Measurements from ENCODE around the gene ABCB1. TPM values are rescaled to one million over a fixed set of nuclear protein-coding genes. Genes with fewer than 3 reads are reported as not detected.

The ABCB1 gene
- total and polyA plus RNA-seq, 2 of the 13 experiments (the other 11 are each of a cell fraction or from before 2014, with no cell fraction given) = 42.8 to 52.6 TPM

- H3K36me3 ChIP-seq (replicated peaks in 1 of 2; ENCODE audit: control insufficient read depth in 1 of 2, insufficient read depth in 2 of 2, low read length in 2 of 2) = 0 out of 5 replicates have a peak, but pooled peaks cover 0 to 8% of the 10 kb centered on the region in 2 experiments
- FAIRE-seq (no peak), ATAC-seq (peak; percentile 16; the same call in 2 of the 3 replicates), DNase-seq (ENCODE audit: low spot score) (no peak)
- no peaks in the 10 kb centered on the region; a peak in 1 of 5 replicates for H3K27me3 ChIP-seq (ENCODE audit: control insufficient read depth in 1 of 2, insufficient read depth in 2 of 2, low read length in 2 of 2)
- intact Hi-C loops (cut with micrococcal nuclease; ENCODE audit: unreplicated experiment) (loop anchor here (1.0 to 10.0 kb wide), 3 partner anchors 9 to 130 kb away; partner anchors contain the start of gene CROT), in situ Hi-C loops (cut with HindIII; ENCODE audit: extremely low pct_ligation_motif_present, low pct_unique_long_range_greater_than_20kb) (no loop called here)
- H3K4me2 ChIP-seq (ENCODE audit: low read depth, low read length) = peak overlapping the region; percentile 96
- peak overlapping the region; percentile 83 for H3K9ac ChIP-seq (ENCODE audit: insufficient read depth, low read depth, low read length)
- peak overlapping the region; percentile 70 to 81 (median 74) for H3K4me3 ChIP-seq (replicated peaks in 1 of 3; ENCODE audit: insufficient read depth in 1 of 3, low read depth in 2 of 3, low read length in 3 of 3)
- peaks cover 62% of the 10 kb centered on the region for H3K4me1 ChIP-seq (ENCODE audit: insufficient read depth, low read length)
- peak overlapping the region; percentile 74 for H3K27ac ChIP-seq (ENCODE audit: extremely low read length, insufficient read depth, low read length)
- H3K9me3 ChIP-seq (ENCODE audit: low read length) = no peaks in the 10 kb centered on the region
- H3K79me2 ChIP-seq (ENCODE audit: insufficient read depth, low read length) = peaks cover 27% of the 10 kb centered on the region
- TSS peak; percentile 75 for BruUV-seq (replicated peaks)
- H4K20me1 ChIP-seq (ENCODE audit: insufficient read depth, low read length) = no peaks in the 10 kb centered on the region
- H2AFZ ChIP-seq (ENCODE audit: low read length) = no peak overlapping the region
- ChIA-PET CTCF (ENCODE audit: low intra/inter-chr PET ratio, low total read pairs) (no interaction called here), POLR2A (interaction anchor here (0.9 to 2.0 kb wide), 4 partner anchors 10 to 23 kb away, joined by 3 to 19 read pairs (median 10); no protein-coding TSS in a partner anchor)
- WGBS (ENCODE audit: low lambda C conversion rate) = 10% methylated on average over 14 of the region's 14 CpGs
- TF ChIP-seq ZNF281 (CRISPR knock-in tag; IDR thresholded peaks at IDR 0.05; ENCODE audit: borderline replicate concordance) = peak; percentile 77; the same call in 1 of the 2 replicates
- 0 out of 2 replicates have a peak, but pooled peaks have one; percentile 24 for TF ChIP-seq ARID2 (CRISPR knock-in tag; IDR thresholded peaks at IDR 0.05; ENCODE audit: borderline replicate concordance)
- 0 out of 2 replicates have a peak, but pooled peaks have one; percentile 5 for TF ChIP-seq RARA (CRISPR knock-in tag; IDR thresholded peaks at IDR 0.05)
- TF ChIP-seq ZNF124 (CRISPR knock-in tag; IDR thresholded peaks at IDR 0.05) = peak; percentile 22; the same call in 1 of the 2 replicates
- TF ChIP-seq SOX13 (IDR thresholded peaks at IDR 0.05) = no peak
- 0 out of 4 replicates have a peak, but pooled peaks of 1 of the 2 experiments have one; percentile 7 for TF ChIP-seq SOX13 (CRISPR knock-in tag; conservative IDR thresholded peaks at IDR 0.05 in 1 of 2, IDR thresholded peaks at IDR 0.05 in 1 of 2)
- no peak for TF ChIP-seq ZNF264 (CRISPR knock-in tag; IDR thresholded peaks at IDR 0.05)
- 0 out of 2 replicates have a peak, but pooled peaks have one; percentile 18 for TF ChIP-seq ZMAT3 (CRISPR knock-in tag; conservative IDR thresholded peaks at IDR 0.05)
- TF ChIP-seq SNAPC5 (CRISPR knock-in tag; IDR thresholded peaks at IDR 0.05; ENCODE audit: borderline replicate concordance) = no peak
- TF ChIP-seq ELF3 (CRISPR knock-in tag; IDR thresholded peaks at IDR 0.05) = 0 out of 2 replicates have a peak, but pooled peaks have one; percentile 16
- TF ChIP-seq ZSCAN31 (CRISPR knock-in tag; IDR thresholded peaks at IDR 0.05; ENCODE audit: low read depth) = 0 out of 2 replicates have a peak, but pooled peaks have one; percentile 4
- no peak for TF ChIP-seq LCORL (IDR thresholded peaks at IDR 0.05)
- TF ChIP-seq LCORL (CRISPR knock-in tag; IDR thresholded peaks at IDR 0.05) = peak; percentile 37; the same call in 1 of the 2 replicates
- TF ChIP-seq POLR2G (IDR thresholded peaks at IDR 0.05; ENCODE audit: low read depth, low read length) = 0 out of 2 replicates have a peak, but pooled peaks have one; percentile 26
- peak; percentile 21; the same call in 1 of the 2 replicates for TF ChIP-seq ZNF441 (CRISPR knock-in tag; IDR thresholded peaks at IDR 0.05; ENCODE audit: borderline replicate concordance)
- TF ChIP-seq ZSCAN29 (CRISPR knock-in tag; conservative IDR thresholded peaks at IDR 0.05) = 0 out of 2 replicates have a peak, but pooled peaks have one; percentile 30
- TF ChIP-seq ASH2L (IDR thresholded peaks at IDR 0.05; ENCODE audit: insufficient read length, low read depth, low read length) = peak; percentile 1
- TF ChIP-seq CEBPB (IDR thresholded peaks at IDR 0.05; ENCODE audit: borderline replicate concordance, low read depth, low read length) = peak; percentile 53; the same call in 1 of the 2 replicates
- 0 out of 2 replicates have a peak, but pooled peaks have one; percentile 24 for TF ChIP-seq ZNF775 (CRISPR knock-in tag; IDR thresholded peaks at IDR 0.05; ENCODE audit: borderline replicate concordance)
- TF ChIP-seq KLF6 (CRISPR knock-in tag; IDR thresholded peaks at IDR 0.05) = no peak
- peak; percentile 45; the same call in 1 of the 2 replicates for TF ChIP-seq WIZ (CRISPR knock-in tag; IDR thresholded peaks at IDR 0.05)
Measured at GRCh38 chr7:87474533-87475358, 125.9 kb downstream of the ABCB1 start.
